Hepatocyte (in vitro differentiated cells): ENCODE data around the gene COQ9. TPM values are rescaled to one million over a fixed set of nuclear protein-coding genes. Genes with fewer than 3 reads are reported as not detected.
A peak's percentile ranks its signal among the peaks of the same experiment; 100 is the strongest.

Experiments used
- DNase-seq: peaks from one replicate; pipeline ENCODE4 v3.0.0-alpha.2; 2016; ENCODE audit warnings: low spot score
- H2AFZ ChIP-seq: fragments of 200-600 bp; sonication (generic); 2 replicates; pipeline ENCODE4 v1.6.0; 2016; ENCODE audit warnings: antibody characterized with exemption, mild to moderate bottlenecking
- H3K27ac ChIP-seq: fragments of 200-600 bp; sonication (generic); 2 replicates; pipeline ENCODE4 v1.5.1; 2016; ENCODE audit warnings: mild to moderate bottlenecking
- H3K27me3 ChIP-seq: fragments of 200-600 bp; sonication (generic); 2 replicates; pipeline ENCODE4 v1.6.1; 2016
- H3K36me3 ChIP-seq: fragments of 200-600 bp; sonication (generic); replicated peaks from 2 replicates; pipeline ENCODE4 v1.5.1; 2016; ENCODE audit warnings: low read depth; ENCODE audit not compliant: insufficient read depth
- H3K4me1 ChIP-seq: fragments of 200-600 bp; sonication (generic); 2 replicates; pipeline ENCODE4 v1.5.1; 2016; ENCODE audit warnings: mild to moderate bottlenecking, moderate library complexity; ENCODE audit not compliant: insufficient read depth
- H3K4me2 ChIP-seq: fragments of 200-600 bp; sonication (generic); 2 replicates; pipeline ENCODE4 v1.6.0; 2016
- H3K4me3 ChIP-seq: fragments of 200-600 bp; sonication (generic); 2 replicates; pipeline ENCODE4 v1.5.1; 2016; ENCODE audit warnings: mild to moderate bottlenecking
- H3K79me2 ChIP-seq: fragments of 200-600 bp; sonication (generic); 2 replicates; pipeline ENCODE4 v1.6.0; 2017; ENCODE audit warnings: mild to moderate bottlenecking
- H3K9me2 ChIP-seq: fragments of 200-600 bp; sonication (generic); replicated peaks from 2 replicates; pipeline ENCODE4 v1.6.0; 2017; ENCODE audit warnings: mild to moderate bottlenecking; ENCODE audit not compliant: insufficient read depth
- H3K9me3 ChIP-seq: fragments of 200-600 bp; sonication (generic); 2 replicates; pipeline ENCODE4 v1.5.1; 2016; ENCODE audit warnings: low read depth, mild to moderate bottlenecking
- H4K20me1 ChIP-seq: fragments of 200-600 bp; sonication (generic); 2 replicates; pipeline ENCODE4 v1.6.0; 2016; ENCODE audit warnings: mild to moderate bottlenecking; ENCODE audit not compliant: insufficient read depth, poor library complexity, severe bottlenecking
- EZH2 ChIP-seq: fragments of 200-600 bp; sonication (generic); IDR thresholded peaks from 2 replicates; pipeline ENCODE4 v1.6.1; 2016; ENCODE audit warnings: antibody characterized with exemption, mild to moderate bottlenecking, borderline replicate concordance
- EZH2phosphoT487 ChIP-seq: fragments of 200-600 bp; sonication (generic); IDR thresholded peaks from one replicate; pipeline ENCODE4 v1.6.1; 2018; ENCODE audit warnings: antibody characterized with exemption, mild to moderate bottlenecking, low read depth, moderate library complexity; ENCODE audit not compliant: unreplicated experiment, severe bottlenecking
- WGBS: methylation state at CpG from one replicate; pipeline ENCODE4 v1.1.6; 2016; ENCODE audit warnings: low lambda C conversion rate; ENCODE audit errors: missing lambda C conversion rate; 5-methylcytosine and 5-hydroxymethylcytosine counted together
- polyA plus RNA-seq: library from polyadenylated mRNA; unstranded; fragments of >200 nt; fragmentation: Nextera tagmentation; extraction: Ambion mirVana; gene quantifications from 2 replicates; pipeline ENCODE4 v1.2.1, GENCODE V29; 2016
- total RNA-seq: library from RNA; depleted of rRNA; stranded (reverse); fragments of >200 nt; gene quantifications from 2 replicates; pipeline ENCODE4 v1.2.3, GENCODE V29; 2014
- TF ChIP-seq, protein P1 (sequence below): fragments of 200-600 bp; sonication (generic); IDR thresholded peaks from 2 replicates; pipeline ENCODE4 v1.5.1; 2016; ENCODE audit warnings: antibody characterized with exemption, mild to moderate bottlenecking; ENCODE audit not compliant: poor library complexity

The COQ9 gene
- total and polyA plus RNA-seq, 2 experiments from 2014 or later, result 61.9 to 81.5 TPM

DNA sequence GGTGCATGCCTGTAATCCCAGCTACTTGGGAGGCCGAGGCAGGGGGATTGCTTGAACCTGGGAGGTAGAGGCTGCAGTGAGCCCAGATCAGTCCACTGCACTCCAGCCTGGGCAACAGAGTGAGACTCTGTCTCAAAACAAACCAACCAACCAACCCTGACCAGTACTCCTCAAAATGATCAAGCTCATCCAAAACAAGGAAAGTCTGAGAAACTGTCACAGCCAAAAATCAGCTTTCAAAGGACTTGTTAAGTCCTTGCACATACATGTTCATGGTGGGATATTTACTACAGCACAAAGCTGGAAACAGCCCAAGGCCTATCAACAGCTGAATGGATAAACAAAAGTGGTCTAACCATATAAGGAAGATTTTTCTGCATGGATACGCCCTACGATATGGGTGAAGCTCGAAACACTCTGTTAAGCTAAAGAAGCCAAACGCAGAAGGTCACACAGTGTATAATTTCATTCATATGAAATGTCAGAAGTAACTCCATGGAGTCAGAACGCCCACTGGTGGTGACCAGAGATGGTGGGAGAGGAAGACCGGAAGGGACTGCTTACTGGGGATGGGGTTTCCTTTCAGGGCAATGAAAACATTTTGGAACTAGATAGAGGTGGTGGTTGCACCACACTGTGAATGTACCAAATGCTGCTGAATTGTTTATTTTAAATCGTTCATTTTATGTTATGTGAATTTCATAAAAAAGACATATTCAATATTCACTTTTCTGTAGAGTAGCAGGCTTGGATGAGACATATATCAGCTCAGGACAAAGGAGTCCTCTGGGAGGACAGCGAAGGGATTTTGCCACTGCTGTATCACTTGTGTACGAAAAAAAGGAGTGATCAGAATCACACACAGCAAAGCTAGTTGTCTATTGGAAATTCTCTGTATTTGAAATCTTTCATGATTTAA, 25.0 kb upstream of the COQ9 start:
- Histone ChIP-seq H3K79me2 (no peaks in the 10 kb centered on the region), H4K20me1 (no peaks in the 10 kb centered on the region), H3K4me3 (no peak overlapping the region), H3K4me1 (peaks cover 2% of the 10 kb centered on the region), H3K27me3 (no peaks in the 10 kb centered on the region), H2AFZ (peak overlapping the region; percentile 29), H3K4me2 (no peak overlapping the region), H3K9me2 (no peaks in the 10 kb centered on the region), H3K36me3 (no peaks in the 10 kb centered on the region), H3K9me3 (no peaks in the 10 kb centered on the region), H3K27ac (peak overlapping the region; percentile 62)
- no peak for TF ChIP-seq EZH2
- TF ChIP-seq, protein P1, sequence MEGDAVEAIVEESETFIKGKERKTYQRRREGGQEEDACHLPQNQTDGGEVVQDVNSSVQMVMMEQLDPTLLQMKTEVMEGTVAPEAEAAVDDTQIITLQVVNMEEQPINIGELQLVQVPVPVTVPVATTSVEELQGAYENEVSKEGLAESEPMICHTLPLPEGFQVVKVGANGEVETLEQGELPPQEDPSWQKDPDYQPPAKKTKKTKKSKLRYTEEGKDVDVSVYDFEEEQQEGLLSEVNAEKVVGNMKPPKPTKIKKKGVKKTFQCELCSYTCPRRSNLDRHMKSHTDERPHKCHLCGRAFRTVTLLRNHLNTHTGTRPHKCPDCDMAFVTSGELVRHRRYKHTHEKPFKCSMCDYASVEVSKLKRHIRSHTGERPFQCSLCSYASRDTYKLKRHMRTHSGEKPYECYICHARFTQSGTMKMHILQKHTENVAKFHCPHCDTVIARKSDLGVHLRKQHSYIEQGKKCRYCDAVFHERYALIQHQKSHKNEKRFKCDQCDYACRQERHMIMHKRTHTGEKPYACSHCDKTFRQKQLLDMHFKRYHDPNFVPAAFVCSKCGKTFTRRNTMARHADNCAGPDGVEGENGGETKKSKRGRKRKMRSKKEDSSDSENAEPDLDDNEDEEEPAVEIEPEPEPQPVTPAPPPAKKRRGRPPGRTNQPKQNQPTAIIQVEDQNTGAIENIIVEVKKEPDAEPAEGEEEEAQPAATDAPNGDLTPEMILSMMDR, result peak; percentile 71
- 47% methylated on average over 10 of the region's 10 CpGs for WGBS
- DNase-seq, result peak; percentile 75

DNA sequence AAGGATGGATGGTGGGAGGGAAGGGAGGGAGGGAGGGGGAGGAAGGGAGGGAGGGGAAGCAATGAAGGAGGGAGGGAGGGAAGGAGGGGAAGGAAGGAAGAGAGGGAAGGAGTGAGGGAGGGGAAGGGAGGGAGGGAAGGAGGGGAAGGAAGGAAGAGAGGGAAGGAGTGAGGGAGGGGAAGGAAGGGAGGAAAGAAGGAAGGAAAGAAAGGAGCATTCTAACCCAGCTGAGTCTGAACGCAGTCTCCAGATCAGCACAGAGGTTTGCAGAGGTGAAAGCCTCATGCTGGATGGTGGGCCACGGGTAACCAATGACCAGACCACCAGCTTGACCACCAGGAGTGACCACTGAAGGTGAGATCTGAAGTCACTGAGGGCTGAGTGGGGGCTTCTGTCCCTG, 24.1 kb upstream of the COQ9 start:
- no peak overlapping the region for H3K27ac ChIP-seq

DNA sequence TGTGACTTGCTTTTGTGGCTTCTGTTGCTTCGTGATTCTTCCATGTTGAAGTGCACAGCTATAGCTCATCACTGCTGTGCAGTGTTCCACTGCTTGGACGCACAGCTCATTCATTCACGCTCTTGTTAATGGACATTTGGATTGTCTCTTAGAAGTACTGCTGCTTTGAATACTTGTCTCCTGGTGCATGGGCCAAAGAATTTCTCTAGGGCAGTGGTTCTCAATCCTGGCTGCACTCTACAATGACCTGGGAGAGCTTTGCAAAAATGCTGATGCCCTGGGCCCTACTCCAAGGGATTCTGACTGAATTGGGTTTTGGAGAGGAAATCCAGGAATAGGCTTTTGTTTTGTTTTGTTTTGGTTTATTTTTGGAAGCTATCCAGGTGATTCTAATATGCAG, 22.7 kb upstream of the COQ9 start:
- Histone ChIP-seq H3K27ac (no peak overlapping the region), H2AFZ (no peak overlapping the region), H3K9me3 (no peaks in the 10 kb centered on the region), H3K4me1 (no peaks in the 10 kb centered on the region), H3K27me3 (no peaks in the 10 kb centered on the region), H3K79me2 (no peaks in the 10 kb centered on the region), H3K36me3 (no peaks in the 10 kb centered on the region), H4K20me1 (no peaks in the 10 kb centered on the region), H3K9me2 (no peaks in the 10 kb centered on the region), H3K4me3 (no peak overlapping the region), H3K4me2 (no peak overlapping the region)
- no peak for DNase-seq
- WGBS, result 93% methylated on average over 3 of the region's 3 CpGs
- TF ChIP-seq, protein P1, result no peak
- TF ChIP-seq EZH2phosphoT487 (no peak), EZH2 (no peak)

More for the DNA sequence above, 24.1 kb upstream of the COQ9 start:
- no peak overlapping the region for H2AFZ ChIP-seq
- H3K4me1 ChIP-seq, result no peaks in the 10 kb centered on the region
- 100% methylated on average over 1 of the region's 2 CpGs for WGBS
- no peak overlapping the region for H3K4me3 ChIP-seq
- no peaks in the 10 kb centered on the region for H3K9me2 ChIP-seq
- no peaks in the 10 kb centered on the region for H3K79me2 ChIP-seq
- H3K4me2 ChIP-seq, result no peak overlapping the region
- no peaks in the 10 kb centered on the region for H3K36me3 ChIP-seq
- TF ChIP-seq EZH2phosphoT487 (no peak), EZH2 (no peak)
- TF ChIP-seq, protein P1, result no peak
- DNase-seq, result no peak
- no peaks in the 10 kb centered on the region for H4K20me1 ChIP-seq
- H3K9me3 ChIP-seq, result no peaks in the 10 kb centered on the region
- no peaks in the 10 kb centered on the region for H3K27me3 ChIP-seq
